HL-60 (cell line): Measurements from ENCODE around the gene NCDN.

Experiments used
- CTCF ChIP-seq: IDR thresholded peaks from one replicate; pipeline ENCODE4 v1.5.1; 2011; ENCODE audit warnings: low read length, control low read depth, inconsistent platforms; ENCODE audit not compliant: insufficient read depth
- POLR2AphosphoS5 ChIP-seq: IDR thresholded peaks from 2 replicates; pipeline ENCODE4 v1.6.1; 2012; ENCODE audit warnings: low read depth
- REST ChIP-seq: IDR thresholded peaks from 2 replicates; pipeline ENCODE4 v1.6.1; 2012; ENCODE audit warnings: low read depth; ENCODE audit not compliant: insufficient replicate concordance
- SPI1 ChIP-seq: IDR thresholded peaks from 2 replicates; pipeline ENCODE4 v1.6.1; 2012; ENCODE audit warnings: low read depth, mild to moderate bottlenecking, borderline replicate concordance

- no peak for TF ChIP-seq POLR2AphosphoS5
- TF ChIP-seq CTCF: no peak
- no peak for TF ChIP-seq SPI1
- TF ChIP-seq REST: no peak
These were observed 30.8 kb downstream of the NCDN start for GRCh38 chr1:35588197-35588910.
